ENCODE results near the gene GASK1A. TPM values are rescaled to one million over a fixed set of nuclear protein-coding genes. Genes with fewer than 3 reads are reported as not detected.

The GASK1A gene
- not detected in 2 replicates for total RNA-seq

GRCh38 chr3:42979044-42979972 is at the start of gene GASK1A:
Gene GASK1A (plus strand): TSS chr3:42979311. CDS start chr3:42979643, 332 bp downstream.
- Mint-ChIP-seq H3K4me3 (peak within 1 kb of the TSS; percentile 55), H3K27ac (no peak within 1 kb of the TSS), H3K4me1 (peaks cover 1% of the 10 kb centered on the region), H3K27me3 (peaks cover 42% of the 10 kb centered on the region), H3K36me3 (ENCODE audit: low read depth) (no peaks in the 10 kb centered on the region), H3K9me3 (peaks cover 5% of the 10 kb centered on the region)
- DNase-seq, result no peak
- intact Hi-C loops (cut with micrococcal nuclease), result no loop called here

DNA sequence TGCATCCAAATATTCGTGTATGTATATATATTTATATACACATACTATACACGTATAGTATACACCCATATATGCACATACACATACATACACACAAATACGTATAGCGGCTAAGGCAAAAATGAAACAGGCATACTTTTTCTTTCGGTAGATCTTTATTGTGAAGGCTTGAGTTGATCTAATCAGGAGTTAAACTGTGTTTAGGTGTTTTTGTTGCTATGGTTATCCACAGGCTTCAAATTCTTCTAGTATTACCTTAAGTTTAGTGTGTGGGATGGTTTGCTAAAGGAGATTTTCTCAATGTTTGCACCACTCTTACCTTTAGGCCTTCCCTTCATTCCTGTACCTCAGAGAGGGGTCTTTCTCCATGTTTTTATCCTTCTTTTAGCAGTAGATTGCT is 45.0 kb upstream of the GASK1A start:
- peaks cover 6% of the 10 kb centered on the region for H3K4me1 Mint-ChIP-seq
- H3K27me3 Mint-ChIP-seq, result no peaks in the 10 kb centered on the region
- intact Hi-C loops (cut with micrococcal nuclease), result no loop called here
- H3K9me3 Mint-ChIP-seq, result peaks cover 7% of the 10 kb centered on the region
- DNase-seq, result no peak
- H3K36me3 Mint-ChIP-seq (ENCODE audit: low read depth), result no peaks in the 10 kb centered on the region
- H3K27ac Mint-ChIP-seq, result no peak overlapping the region
- H3K4me3 Mint-ChIP-seq, result no peak overlapping the region

GRCh38 chr3:42934910-42935309 is 44.2 kb upstream of the GASK1A start:
- intact Hi-C loops (cut with micrococcal nuclease), result no loop called here
- DNase-seq, result no peak
- H3K9me3 Mint-ChIP-seq, result peaks cover 7% of the 10 kb centered on the region
- H3K4me1 Mint-ChIP-seq, result peaks cover 6% of the 10 kb centered on the region
- peaks cover 2% of the 10 kb centered on the region for H3K27me3 Mint-ChIP-seq
- H3K36me3 Mint-ChIP-seq (ENCODE audit: low read depth), result no peaks in the 10 kb centered on the region
- no peak overlapping the region for H3K27ac Mint-ChIP-seq
- H3K4me3 Mint-ChIP-seq, result no peak overlapping the region

GRCh38 chr3:42935472-42935871 is 43.6 kb upstream of the GASK1A start:
- Mint-ChIP-seq H3K27ac (no peak overlapping the region), H3K36me3 (ENCODE audit: low read depth) (no peaks in the 10 kb centered on the region), H3K27me3 (peaks cover 2% of the 10 kb centered on the region), H3K4me1 (peaks cover 6% of the 10 kb centered on the region), H3K4me3 (no peak overlapping the region), H3K9me3 (peaks cover 7% of the 10 kb centered on the region)
- intact Hi-C loops (cut with micrococcal nuclease), result no loop called here
- peak; percentile 59 for DNase-seq

DNA sequence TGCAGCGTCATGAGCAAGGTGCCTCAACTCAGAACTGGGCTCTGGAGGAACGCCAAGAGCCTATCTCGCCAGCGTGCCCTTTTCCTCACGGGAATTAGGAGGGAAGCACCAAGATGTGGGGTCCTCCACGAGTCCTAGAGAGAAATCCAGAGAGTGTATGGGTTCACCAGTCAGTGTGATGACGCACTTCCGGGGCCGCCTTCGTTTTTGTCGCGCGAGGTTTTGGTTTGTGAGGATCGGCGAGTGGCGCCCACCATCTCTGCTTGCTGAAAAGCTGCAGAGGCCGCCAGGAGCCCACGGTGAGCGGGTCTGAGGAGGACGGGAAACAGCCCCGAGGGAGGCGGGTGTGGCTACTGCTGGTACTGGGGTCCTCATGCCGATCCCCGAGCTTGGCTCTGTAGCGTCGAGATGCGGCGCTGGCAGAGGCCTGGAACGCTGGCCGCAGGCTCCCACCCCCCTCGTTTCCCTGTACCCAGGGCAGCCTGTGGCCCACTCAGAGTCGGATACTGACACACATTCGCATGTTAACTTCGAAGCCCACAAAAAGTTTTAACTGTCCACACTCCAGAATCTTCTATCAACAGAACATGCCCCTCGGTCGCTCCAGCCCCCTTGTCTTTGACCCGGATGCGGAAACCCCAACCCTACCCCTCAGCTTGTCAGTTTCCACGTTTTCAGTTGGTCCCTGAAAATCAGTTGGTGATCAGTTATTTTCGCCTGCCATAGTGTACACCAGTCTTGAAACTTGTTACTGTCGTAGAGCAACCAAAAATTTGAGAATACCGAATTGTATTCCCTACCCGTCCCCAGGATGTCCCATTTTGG is 42.7 kb upstream of the GASK1A start:
- H3K27ac Mint-ChIP-seq, result no peak overlapping the region
- peaks cover 6% of the 10 kb centered on the region for H3K4me1 Mint-ChIP-seq
- H3K27me3 Mint-ChIP-seq, result peaks cover 2% of the 10 kb centered on the region
- peaks cover 7% of the 10 kb centered on the region for H3K9me3 Mint-ChIP-seq
- no peaks in the 10 kb centered on the region for H3K36me3 Mint-ChIP-seq (ENCODE audit: low read depth)
- intact Hi-C loops (cut with micrococcal nuclease), result no loop called here
- DNase-seq, result no peak
- H3K4me3 Mint-ChIP-seq, result no peak overlapping the region

GRCh38 chr3:42937334-42937733 is 41.8 kb upstream of the GASK1A start:
- no peaks in the 10 kb centered on the region for H3K36me3 Mint-ChIP-seq (ENCODE audit: low read depth)
- H3K27me3 Mint-ChIP-seq, result peaks cover 2% of the 10 kb centered on the region
- H3K4me1 Mint-ChIP-seq, result peaks cover 6% of the 10 kb centered on the region
- no peak for DNase-seq
- no peak overlapping the region for H3K4me3 Mint-ChIP-seq
- H3K27ac Mint-ChIP-seq, result no peak overlapping the region
- intact Hi-C loops (cut with micrococcal nuclease), result no loop called here
- peaks cover 7% of the 10 kb centered on the region for H3K9me3 Mint-ChIP-seq

DNA sequence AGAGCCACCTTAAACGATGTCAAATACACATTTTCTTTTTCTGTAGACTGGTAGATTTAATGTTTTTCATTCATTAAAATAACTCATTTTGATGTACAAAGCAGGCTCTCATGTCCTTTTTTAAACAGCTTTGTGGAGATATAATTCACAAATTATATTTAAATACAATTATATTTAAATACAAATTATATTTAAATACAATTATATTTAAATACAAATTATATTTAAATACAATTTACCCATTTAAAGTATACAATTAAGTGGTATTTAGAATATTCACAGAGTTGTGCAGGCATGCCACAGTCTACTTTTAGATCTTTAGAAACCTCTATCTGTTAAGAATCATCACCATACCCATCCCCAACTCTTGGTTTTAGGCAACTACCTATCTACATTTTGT is 36.4 kb upstream of the GASK1A start:
- H3K27ac Mint-ChIP-seq, result no peak overlapping the region
- no peaks in the 10 kb centered on the region for H3K36me3 Mint-ChIP-seq (ENCODE audit: low read depth)
- H3K4me3 Mint-ChIP-seq, result no peak overlapping the region
- intact Hi-C loops (cut with micrococcal nuclease), result no loop called here
- no peaks in the 10 kb centered on the region for H3K4me1 Mint-ChIP-seq
- peaks cover 4% of the 10 kb centered on the region for H3K27me3 Mint-ChIP-seq
- H3K9me3 Mint-ChIP-seq, result no peaks in the 10 kb centered on the region
- no peak for DNase-seq

DNA sequence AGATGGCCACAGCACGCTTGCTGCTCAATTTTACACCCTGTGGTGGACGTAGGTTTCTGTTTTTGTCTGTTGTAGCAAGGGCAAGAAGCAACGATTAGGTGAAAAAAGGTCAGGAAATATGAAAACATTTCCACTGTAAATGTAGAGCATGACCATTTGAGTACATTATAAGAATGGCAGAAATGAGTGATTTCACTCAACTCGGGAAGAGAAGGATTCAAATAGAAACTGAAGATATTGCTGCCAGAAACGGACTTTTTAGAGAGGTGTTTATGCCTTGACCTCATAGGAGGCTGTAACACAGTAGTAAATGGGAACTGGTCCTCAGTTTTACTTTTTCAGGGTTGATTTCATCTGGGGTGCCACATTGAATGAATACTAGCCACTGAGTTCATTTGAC is 33.1 kb upstream of the GASK1A start:
- no peak overlapping the region for H3K27ac Mint-ChIP-seq
- no peak for DNase-seq
- intact Hi-C loops (cut with micrococcal nuclease), result no loop called here
- H3K27me3 Mint-ChIP-seq, result peaks cover 3% of the 10 kb centered on the region
- H3K4me3 Mint-ChIP-seq, result no peak overlapping the region
- H3K36me3 Mint-ChIP-seq (ENCODE audit: low read depth), result no peaks in the 10 kb centered on the region
- H3K4me1 Mint-ChIP-seq, result no peaks in the 10 kb centered on the region
- H3K9me3 Mint-ChIP-seq, result no peaks in the 10 kb centered on the region

DNA sequence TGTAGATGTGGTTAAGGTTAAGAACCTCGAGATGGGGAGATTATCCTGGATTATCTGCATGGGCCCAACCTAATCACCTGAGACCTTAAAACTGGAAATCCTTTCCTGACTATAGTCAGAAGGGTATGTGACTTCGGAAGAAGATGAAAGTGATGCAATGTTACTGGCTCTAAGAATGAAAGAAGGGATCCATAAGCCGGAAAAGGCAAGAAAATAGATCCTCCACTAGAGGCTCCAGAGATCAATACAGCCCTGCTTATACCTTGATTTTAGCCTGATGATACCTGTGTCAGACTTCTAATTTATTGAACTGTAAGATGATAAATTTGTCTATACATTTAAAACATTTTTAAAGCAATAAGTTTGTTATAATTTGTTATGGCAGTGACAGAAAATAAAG is 21.5 kb upstream of the GASK1A start:
- Mint-ChIP-seq H3K27ac (no peak overlapping the region), H3K4me3 (no peak overlapping the region), H3K9me3 (peaks cover 7% of the 10 kb centered on the region), H3K36me3 (ENCODE audit: low read depth) (no peaks in the 10 kb centered on the region), H3K4me1 (no peaks in the 10 kb centered on the region), H3K27me3 (peaks cover 4% of the 10 kb centered on the region)
- intact Hi-C loops (cut with micrococcal nuclease), result no loop called here
- DNase-seq, result no peak

- Mint-ChIP-seq H3K27ac (no peak overlapping the region), H3K36me3 (ENCODE audit: low read depth) (no peaks in the 10 kb centered on the region), H3K4me1 (peaks cover 2% of the 10 kb centered on the region), H3K9me3 (peaks cover 2% of the 10 kb centered on the region), H3K4me3 (no peak overlapping the region), H3K27me3 (peaks cover 8% of the 10 kb centered on the region)
- no peak for DNase-seq
- intact Hi-C loops (cut with micrococcal nuclease), result no loop called here
These were observed 18.8 kb upstream of the GASK1A start for GRCh38 chr3:42960282-42960681.

- Mint-ChIP-seq H3K4me1 (peaks cover 2% of the 10 kb centered on the region), H3K9me3 (no peaks in the 10 kb centered on the region), H3K4me3 (no peak overlapping the region), H3K27me3 (peaks cover 8% of the 10 kb centered on the region), H3K36me3 (ENCODE audit: low read depth) (no peaks in the 10 kb centered on the region), H3K27ac (no peak overlapping the region)
- DNase-seq, result no peak
- intact Hi-C loops (cut with micrococcal nuclease), result no loop called here
These were observed 18.3 kb upstream of the GASK1A start for GRCh38 chr3:42960786-42961185.

- H3K4me3 Mint-ChIP-seq, result no peak overlapping the region
- intact Hi-C loops (cut with micrococcal nuclease), result no loop called here
- no peaks in the 10 kb centered on the region for H3K9me3 Mint-ChIP-seq
- DNase-seq, result peak; percentile 64
- peaks cover 2% of the 10 kb centered on the region for H3K4me1 Mint-ChIP-seq
- H3K27me3 Mint-ChIP-seq, result peaks cover 10% of the 10 kb centered on the region
- H3K27ac Mint-ChIP-seq, result no peak overlapping the region
- no peaks in the 10 kb centered on the region for H3K36me3 Mint-ChIP-seq (ENCODE audit: low read depth)
These were observed 17.5 kb upstream of the GASK1A start for GRCh38 chr3:42961633-42962032.

DNA sequence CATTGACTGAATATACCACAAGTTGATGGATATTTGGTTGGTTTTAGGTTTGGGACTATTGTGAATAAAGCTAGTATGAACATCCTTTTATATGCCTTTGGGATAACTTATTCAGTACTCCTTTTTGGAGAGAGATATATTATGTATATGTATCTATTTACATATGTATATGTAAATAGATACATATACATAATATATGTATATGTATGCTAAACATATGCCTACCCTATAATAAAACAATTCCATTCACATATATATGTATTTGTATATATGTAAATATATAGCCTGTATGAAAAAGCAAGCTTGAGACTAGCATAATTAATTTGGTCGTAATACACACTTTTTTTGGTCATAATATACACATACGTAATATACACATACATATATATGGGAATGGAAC is 15.8 kb upstream of the GASK1A start:
- Mint-ChIP-seq H3K36me3 (ENCODE audit: low read depth) (no peaks in the 10 kb centered on the region), H3K27ac (no peak overlapping the region), H3K4me1 (peaks cover 2% of the 10 kb centered on the region), H3K27me3 (peaks cover 10% of the 10 kb centered on the region), H3K4me3 (no peak overlapping the region), H3K9me3 (no peaks in the 10 kb centered on the region)
- intact Hi-C loops (cut with micrococcal nuclease), result no loop called here
- DNase-seq, result no peak

- peaks cover 2% of the 10 kb centered on the region for H3K4me1 Mint-ChIP-seq
- no peak overlapping the region for H3K27ac Mint-ChIP-seq
- H3K4me3 Mint-ChIP-seq, result no peak overlapping the region
- intact Hi-C loops (cut with micrococcal nuclease), result no loop called here
- no peaks in the 10 kb centered on the region for H3K9me3 Mint-ChIP-seq
- H3K27me3 Mint-ChIP-seq, result peaks cover 13% of the 10 kb centered on the region
- no peak for DNase-seq
- H3K36me3 Mint-ChIP-seq (ENCODE audit: low read depth), result no peaks in the 10 kb centered on the region
These were observed 14.8 kb upstream of the GASK1A start for GRCh38 chr3:42964266-42964665.

All from activated CD4-positive, alpha-beta T cell treated with anti-CD3 and anti-CD28 coated beads, Interleukin-2, amount 10 ng/mL, durations not matched to agents 24 days and 14 days (primary cell).